ENCODE data around the gene HABP2.

HABP2 gene

GRCh38 chr10:113552014-113552413, 839 bp upstream of the HABP2 start:
- DNase-seq (ENCODE audit: low read depth in 2 of 2), result no peak
- no peak for TF ChIP-seq CTCF (IDR thresholded peaks at IDR 0.05; ENCODE audit: low read depth, low read length)
- H3K4me3 ChIP-seq (replicated peaks in 1 of 2; ENCODE audit: low read depth in 2 of 2, low read length in 2 of 2), result no peak overlapping the region

GRCh38 chr10:113553149-113553548, 296 bp downstream of the HABP2 start:
- TF ChIP-seq CTCF (IDR thresholded peaks at IDR 0.05; ENCODE audit: low read depth, low read length), result no peak
- DNase-seq (ENCODE audit: low read depth in 2 of 2), result no peak
- no peak overlapping the region for H3K4me3 ChIP-seq (replicated peaks in 1 of 2; ENCODE audit: low read depth in 2 of 2, low read length in 2 of 2)

- DNase-seq (ENCODE audit: low read depth in 2 of 2), result no peak
- H3K4me3 ChIP-seq (replicated peaks in 1 of 2; ENCODE audit: low read depth in 2 of 2, low read length in 2 of 2), result no peak overlapping the region
- TF ChIP-seq CTCF (IDR thresholded peaks at IDR 0.05; ENCODE audit: low read depth, low read length), result no peak
Measured at GRCh38 chr10:113554214-113554613, 1.4 kb downstream of the HABP2 start.

GRCh38 chr10:113555245-113555644, 2.4 kb downstream of the HABP2 start:
- DNase-seq (ENCODE audit: low read depth in 2 of 2), result no peak
- TF ChIP-seq CTCF (IDR thresholded peaks at IDR 0.05; ENCODE audit: low read depth, low read length), result no peak
- H3K4me3 ChIP-seq (replicated peaks in 1 of 2; ENCODE audit: low read depth in 2 of 2, low read length in 2 of 2), result no peak overlapping the region

- DNase-seq (ENCODE audit: low read depth in 2 of 2), result no peak
- no peak for TF ChIP-seq CTCF (IDR thresholded peaks at IDR 0.05; ENCODE audit: low read depth, low read length)
- no peak overlapping the region for H3K4me3 ChIP-seq (replicated peaks in 1 of 2; ENCODE audit: low read depth in 2 of 2, low read length in 2 of 2)
Measured at GRCh38 chr10:113555751-113556150, 2.9 kb downstream of the HABP2 start.

- DNase-seq (ENCODE audit: low read depth in 2 of 2), result peak in 1 of 2 donors; percentile 6
- H3K4me3 ChIP-seq (replicated peaks in 1 of 2; ENCODE audit: low read depth in 2 of 2, low read length in 2 of 2), result no peak overlapping the region
- TF ChIP-seq CTCF (IDR thresholded peaks at IDR 0.05; ENCODE audit: low read depth, low read length), result no peak
Measured at GRCh38 chr10:113557424-113557862, 4.6 kb downstream of the HABP2 start.

- no peak for DNase-seq (ENCODE audit: low read depth in 2 of 2)
- no peak for TF ChIP-seq CTCF (IDR thresholded peaks at IDR 0.05; ENCODE audit: low read depth, low read length)
- H3K4me3 ChIP-seq (replicated peaks in 1 of 2; ENCODE audit: low read depth in 2 of 2, low read length in 2 of 2), result no peak overlapping the region
Measured at GRCh38 chr10:113557903-113558321, 5.1 kb downstream of the HABP2 start.

Data from cardiac fibroblast (primary cell).